Left lobe of liver (tissue), 2 donors: ENCODE results near the gene CD38. TPM values are rescaled to one million over a fixed set of nuclear protein-coding genes. Genes with fewer than 3 reads are reported as not detected.
"Not testable (repeated sequence)": the region's sequence is repeated elsewhere in the genome, so short reads cannot be mapped to it uniquely, and the experiment has no call there.

ENCODE experiments used
- ATAC-seq: fragments of 200-7000 bp; cut with Tn5 transposase; one replicate; pipeline ENCODE4 v1.9.1; 2020; ENCODE audit warnings: mild to moderate bottlenecking, moderate library complexity
- DNase-seq: peaks from one replicate; pipeline ENCODE4 v3.0.0-alpha.2; 2020; ENCODE audit warnings: low spot score
- total RNA-seq: library from RNA; stranded (reverse); gene quantifications from one replicate; pipeline ENCODE4 v1.2.1, GENCODE V29; 2021
- donor health status: DM: no; HTN: no; CAD: no; lungs with moderate emphysema.
- donor health status: DM: no; HTN: yes; CAD: no.

The CD38 gene
- total RNA-seq, 1 donor from 2014 or later = 4.6 TPM

- DNase-seq, ATAC-seq: not testable (repeated sequence)
Measured at GRCh38 chr4:15861198-15861597, 83.1 kb downstream of the CD38 start.

- no peak for ATAC-seq
- no peak for DNase-seq
Measured at GRCh38 chr4:15864651-15865566, 86.8 kb downstream of the CD38 start.

- no peak for ATAC-seq
Measured at GRCh38 chr4:15868111-15868510, 90.0 kb downstream of the CD38 start.

GRCh38 chr4:15868826-15869413 is 90.8 kb downstream of the CD38 start:
- ATAC-seq = no peak
- no peak for DNase-seq

More at GRCh38 chr4:15868111-15868510, 90.0 kb downstream of the CD38 start:
- no peak for DNase-seq

DNA sequence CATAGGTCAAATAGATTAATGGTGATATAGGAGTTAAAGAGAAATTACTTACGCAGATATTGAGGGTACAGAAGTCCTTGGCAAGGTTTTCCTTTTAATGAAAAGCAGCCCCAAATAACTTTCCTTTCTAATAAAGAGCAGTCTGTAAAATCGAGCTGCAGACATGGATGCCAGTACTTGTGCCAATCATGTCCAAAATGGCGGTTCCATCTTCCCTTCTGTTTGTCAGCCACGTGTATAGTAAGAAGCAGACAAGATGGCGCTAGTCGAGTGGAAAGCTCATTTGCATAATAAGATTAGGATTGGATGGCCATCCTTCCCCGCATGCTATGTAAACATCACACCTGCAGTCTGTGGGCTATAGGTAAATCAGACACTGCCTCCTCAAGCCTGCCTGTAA is 92.0 kb downstream of the CD38 start:
- no peak for DNase-seq
- ATAC-seq = no peak

- DNase-seq (no peak), ATAC-seq (no peak)
Measured at GRCh38 chr4:15870921-15871664, 93.0 kb downstream of the CD38 start.

GRCh38 chr4:15873117-15873516 is 95.0 kb downstream of the CD38 start:
- ATAC-seq (no peak), DNase-seq (no peak)

- DNase-seq = no peak
- no peak for ATAC-seq
Measured at GRCh38 chr4:15874671-15875070, 96.5 kb downstream of the CD38 start.

DNA sequence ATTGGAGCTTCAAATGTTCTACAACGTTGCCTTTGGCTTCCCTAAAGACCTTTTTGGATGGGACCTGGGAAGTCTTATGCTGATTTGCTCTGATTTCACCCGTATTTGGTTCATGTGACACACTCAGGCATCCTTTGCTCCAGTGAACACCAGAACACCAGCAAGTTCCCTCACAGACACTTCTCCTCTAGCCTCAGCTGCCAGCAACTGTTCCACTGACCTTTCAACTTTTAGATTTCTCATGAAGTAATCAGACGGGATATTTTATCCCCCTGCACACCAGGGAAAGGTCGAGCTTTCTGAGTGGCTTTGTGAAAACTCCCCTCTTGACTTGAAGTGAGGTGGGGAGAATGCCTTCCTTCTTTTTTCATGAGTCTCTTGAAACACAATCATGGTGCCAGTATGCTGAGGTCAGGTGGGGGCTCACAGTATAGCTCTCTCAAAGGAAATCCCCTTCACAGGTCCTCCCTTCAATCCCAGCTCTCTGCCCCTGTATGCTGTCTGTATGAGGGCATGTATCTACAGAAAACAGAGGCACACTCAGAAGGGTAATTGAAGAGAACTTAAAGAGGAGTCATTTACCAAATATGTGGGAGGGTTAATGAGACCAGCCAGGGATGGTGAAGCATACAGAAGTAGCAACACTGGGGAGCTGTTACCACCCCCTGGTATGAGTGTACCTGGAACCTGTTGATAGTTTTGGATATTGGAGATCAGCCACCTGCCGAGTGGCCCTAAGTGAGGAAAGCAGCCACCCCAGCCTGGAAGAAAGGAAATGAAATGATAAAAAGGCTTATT is 97.7 kb downstream of the CD38 start:
- DNase-seq (no peak), ATAC-seq (no peak)

GRCh38 chr4:15878011-15878410 is 99.9 kb downstream of the CD38 start:
- DNase-seq = no peak
- no peak for ATAC-seq

GRCh38 chr4:15881820-15882219 is 103.7 kb downstream of the CD38 start:
- no peak for DNase-seq

DNA sequence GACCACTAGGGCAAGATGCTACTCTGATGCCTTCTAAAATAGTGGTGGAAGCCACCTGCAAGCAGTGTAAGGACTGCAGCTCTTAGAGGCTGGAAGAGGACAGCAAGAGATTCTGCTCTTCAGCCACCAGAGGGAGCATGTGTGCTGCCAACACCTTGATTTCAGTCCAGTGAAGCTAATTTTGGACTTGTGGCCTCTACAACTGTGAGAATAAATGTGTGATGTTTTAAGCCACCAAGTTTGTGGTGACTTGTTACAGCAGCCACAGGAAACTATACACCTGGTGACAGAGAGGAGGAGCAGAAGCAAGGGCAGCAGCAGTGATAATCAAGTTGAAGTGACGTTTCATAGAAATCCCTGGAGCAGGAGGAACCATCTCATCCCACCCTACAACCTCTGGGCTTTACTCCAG is 104.6 kb downstream of the CD38 start:
- DNase-seq (peak; percentile 58), ATAC-seq (peak; percentile 99)

More at GRCh38 chr4:15881820-15882219, 103.7 kb downstream of the CD38 start:
- no peak for ATAC-seq

DNA sequence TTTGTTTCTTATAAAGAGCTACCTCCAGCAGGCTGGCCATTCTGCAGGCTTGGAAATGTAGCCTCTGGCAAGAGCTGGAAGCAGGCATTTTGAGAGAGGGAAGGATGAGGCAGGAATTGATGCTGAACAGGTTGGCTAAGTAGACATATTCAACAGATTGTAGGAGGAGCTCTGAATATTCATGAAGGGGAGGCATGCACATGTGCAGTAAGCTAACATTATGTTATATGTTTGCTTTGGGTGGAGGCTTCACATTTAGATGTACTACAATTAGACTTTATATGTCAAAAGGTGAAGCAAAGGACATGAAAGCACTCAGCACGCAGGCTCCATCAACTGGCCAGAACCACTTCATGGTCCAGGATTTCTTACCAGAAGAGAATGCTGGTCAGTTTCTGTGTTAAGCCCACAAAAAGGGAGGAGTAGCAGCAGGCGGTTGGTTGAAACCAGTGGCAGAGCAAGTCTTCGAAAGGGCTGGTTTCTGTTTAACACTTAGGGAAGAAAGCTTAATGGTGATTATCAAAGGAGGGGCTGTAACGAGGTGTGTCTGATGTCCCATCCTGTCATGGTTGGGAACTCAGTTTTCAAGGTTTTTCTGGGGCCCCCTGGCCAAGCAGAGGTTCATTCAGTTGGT is 105.6 kb downstream of the CD38 start:
- ATAC-seq = no peak
- DNase-seq = no peak

DNA sequence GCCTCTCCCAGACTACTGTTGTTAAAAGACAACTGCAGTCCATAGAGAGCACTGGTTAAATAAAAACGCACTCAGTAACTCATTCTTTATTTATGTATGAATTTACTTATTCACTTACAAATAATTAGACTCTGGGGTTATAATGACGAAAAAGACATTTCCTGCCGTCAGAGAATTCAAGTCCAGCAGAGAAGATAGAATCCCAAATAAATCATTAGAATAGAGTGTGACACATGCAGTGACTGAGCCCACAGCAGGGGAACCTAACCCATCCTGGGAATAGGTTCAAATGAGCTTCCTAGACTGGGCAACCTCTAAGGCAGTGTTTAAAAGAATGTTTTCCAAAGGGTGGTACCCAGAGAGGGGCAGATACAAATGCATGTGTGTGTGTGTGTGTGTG is 106.5 kb downstream of the CD38 start:
- ATAC-seq = no peak
- DNase-seq = no peak

DNA sequence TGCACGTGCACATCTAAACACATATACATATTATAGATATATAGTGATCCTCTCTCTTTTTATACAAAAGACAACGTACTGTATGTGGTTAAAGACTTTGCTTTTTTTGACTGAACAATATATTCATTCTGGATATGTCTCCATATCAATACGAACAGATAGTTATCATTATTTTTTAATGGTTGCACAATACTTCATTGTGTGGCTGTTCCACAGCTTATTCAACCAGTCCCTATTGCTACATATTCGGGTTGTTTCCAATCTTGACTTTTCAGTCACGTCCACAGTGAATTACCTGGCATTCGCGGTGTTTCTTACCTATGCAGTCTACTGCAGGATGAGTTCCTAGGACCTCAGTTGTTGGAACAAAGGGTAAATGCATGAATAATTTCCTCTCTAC is 107.3 kb downstream of the CD38 start:
- ATAC-seq (no peak), DNase-seq (no peak)

GRCh38 chr4:15888515-15888914 is 110.4 kb downstream of the CD38 start:
- ATAC-seq = no peak
- DNase-seq = no peak

- ATAC-seq (no peak), DNase-seq (no peak)
Measured at GRCh38 chr4:15890246-15890829, 112.2 kb downstream of the CD38 start.

DNA sequence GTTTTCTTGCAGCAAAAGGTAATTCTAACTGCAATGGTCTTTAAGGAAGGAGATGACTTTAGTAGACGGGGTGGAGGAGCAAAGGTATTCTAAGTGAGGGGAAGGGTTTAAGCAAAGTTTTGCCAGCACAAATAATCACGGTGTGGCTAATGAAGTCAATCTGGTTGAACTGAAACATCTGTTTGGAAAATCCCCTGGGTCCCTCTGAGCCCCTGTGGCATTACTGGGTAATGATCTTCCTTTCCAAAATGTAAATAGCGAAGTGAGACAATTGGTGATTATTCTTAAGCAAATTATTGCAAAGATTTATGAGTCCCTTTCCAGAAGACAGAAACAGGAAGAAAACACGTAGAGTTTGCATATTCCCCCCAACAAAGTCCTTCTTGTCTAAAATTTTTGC is 113.2 kb downstream of the CD38 start:
- DNase-seq (no peak), ATAC-seq (no peak)

DNA sequence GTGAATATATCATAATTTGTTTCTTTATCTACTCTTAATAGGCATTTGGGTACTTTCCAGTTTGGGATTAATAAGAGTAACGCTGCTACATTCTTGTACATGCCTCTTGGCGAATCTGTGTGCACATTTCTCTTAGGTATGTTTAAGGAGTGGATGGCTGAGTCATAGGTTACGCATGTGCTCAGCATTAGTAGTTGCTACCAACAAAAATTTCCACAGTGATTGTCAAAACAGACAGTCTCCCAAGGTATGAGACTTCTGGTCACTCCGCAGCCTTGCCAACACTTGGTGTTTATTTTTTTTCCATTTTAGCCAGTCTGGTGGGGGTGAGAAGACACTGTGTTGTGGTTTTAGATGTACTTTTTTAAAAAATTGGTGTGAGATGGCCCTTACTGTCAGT is 115.8 kb downstream of the CD38 start:
- no peak for DNase-seq
- ATAC-seq = no peak

- ATAC-seq (no peak), DNase-seq (no peak)
Measured at GRCh38 chr4:15894393-15894792, 116.3 kb downstream of the CD38 start.
